Liver (tissue), 9 donors: ENCODE results near the gene ALG12. TPM values are rescaled to one million over a fixed set of nuclear protein-coding genes. Genes with fewer than 3 reads are reported as not detected.

Experiments
- DNase-seq: peaks from one replicate; pipeline ENCODE4 v3.0.0-alpha.2; 2017; ENCODE audit warnings: low spot score
- H3K27ac ChIP-seq, 2 donors: one replicate each; pipeline ENCODE4 v1.7.0; 2013; ENCODE audit warnings: inconsistent platforms in 2 of 2, low read length in 2 of 2, control low read depth in 1 of 2, low read depth in 1 of 2, mild to moderate bottlenecking in 1 of 2
- H3K27me3 ChIP-seq, 4 donors: one replicate each; pipeline versions ENCODE4 v1.6.1 to v1.7.0; 2013; ENCODE audit warnings: low read length in 3 of 4, inconsistent platforms in 1 of 4, mild to moderate bottlenecking in 1 of 4, moderate library complexity in 1 of 4; ENCODE audit not compliant: control insufficient read depth in 4 of 4, insufficient read depth in 4 of 4
- H3K36me3 ChIP-seq, 4 donors: one replicate each; pipeline versions ENCODE4 v1.6.1 to v1.7.0; 2013; ENCODE audit warnings: low read length in 3 of 4, mild to moderate bottlenecking in 3 of 4, low read depth in 1 of 4, moderate library complexity in 1 of 4; ENCODE audit not compliant: control insufficient read depth in 4 of 4, insufficient read depth in 3 of 4
- H3K4me1 ChIP-seq, 4 donors: one replicate each; pipeline versions ENCODE4 v1.6.1 to v1.7.0; 2013; ENCODE audit warnings: low read length in 3 of 4, mild to moderate bottlenecking in 3 of 4, moderate library complexity in 1 of 4; ENCODE audit not compliant: control insufficient read depth in 4 of 4, insufficient read depth in 4 of 4
- H3K4me3 ChIP-seq, 3 donors: one replicate each; pipeline versions ENCODE4 v1.6.1 to v1.7.0; 2013; ENCODE audit warnings: low read length in 3 of 3, control low read depth in 1 of 3, low read depth in 1 of 3, mild to moderate bottlenecking in 1 of 3
- H3K9ac ChIP-seq, 2 donors: one replicate each; pipeline ENCODE4 v1.7.0; 2013; ENCODE audit warnings: low read length in 2 of 2, mild to moderate bottlenecking in 2 of 2, moderate library complexity in 2 of 2, control low read depth in 1 of 2, low read depth in 1 of 2
- H3K9me3 ChIP-seq, 4 donors: one replicate each; pipeline versions ENCODE4 v1.6.1 to v1.7.0; 2013; ENCODE audit warnings: low read length in 3 of 4; ENCODE audit not compliant: control insufficient read depth in 4 of 4
- EGR1 ChIP-seq, 2 donors: IDR thresholded peaks; 2 replicates each; pipeline ENCODE4 v1.6.1; 2016 to 2018; ENCODE audit warnings: antibody characterized with exemption in 2 of 2, low read depth in 2 of 2
- FOXA1 ChIP-seq: IDR thresholded peaks from 2 replicates; pipeline ENCODE4 v1.6.1; 2016; ENCODE audit warnings: antibody characterized with exemption
- FOXA2 ChIP-seq: IDR thresholded peaks from 2 replicates; pipeline ENCODE4 v1.6.1; 2016; ENCODE audit warnings: antibody characterized with exemption
- GABPA ChIP-seq, 2 donors: IDR thresholded peaks in 1 of 2; conservative IDR thresholded peaks in 1 of 2; 2 replicates each; pipeline ENCODE4 v1.6.1; 2016; ENCODE audit warnings: antibody characterized with exemption in 2 of 2, mild to moderate bottlenecking in 1 of 2, moderate library complexity in 1 of 2
- HNF4A ChIP-seq, 2 donors: conservative IDR thresholded peaks; 2 replicates each; pipeline ENCODE4 v1.6.1; 2016; ENCODE audit warnings: antibody characterized with exemption in 2 of 2, mild to moderate bottlenecking in 2 of 2
- HNF4G ChIP-seq: IDR thresholded peaks from 2 replicates; pipeline ENCODE4 v1.6.1; 2016; ENCODE audit warnings: antibody characterized with exemption
- JUND ChIP-seq, 2 donors: IDR thresholded peaks; 2 replicates each; pipeline ENCODE4 v1.6.1; 2016; ENCODE audit warnings: antibody characterized with exemption in 2 of 2
- NR2F2 ChIP-seq: IDR thresholded peaks from 2 replicates; pipeline ENCODE4 v1.6.1; 2016; ENCODE audit warnings: antibody characterized with exemption
- REST ChIP-seq: IDR thresholded peaks from 2 replicates; pipeline ENCODE4 v1.6.1; 2016; ENCODE audit warnings: antibody characterized with exemption, mild to moderate bottlenecking
- RXRA ChIP-seq, 2 donors: IDR thresholded peaks; 2 replicates each; pipeline ENCODE4 v1.6.1; 2017 to 2018; ENCODE audit warnings: antibody characterized with exemption in 2 of 2, mild to moderate bottlenecking in 1 of 2
- SP1 ChIP-seq: IDR thresholded peaks from 2 replicates; pipeline ENCODE4 v1.6.1; 2018; ENCODE audit warnings: antibody characterized with exemption, mild to moderate bottlenecking
- TAF1 ChIP-seq: conservative IDR thresholded peaks from 2 replicates; pipeline ENCODE4 v1.6.1; 2016; ENCODE audit warnings: antibody characterized with exemption, mild to moderate bottlenecking
- YY1 ChIP-seq: IDR thresholded peaks from 2 replicates; pipeline ENCODE4 v1.6.1; 2016; ENCODE audit warnings: antibody characterized with exemption, mild to moderate bottlenecking
- WGBS: extraction: QIAGEN DNeasy Blood & Tissue Kit; methylation state at CpG from one replicate; pipeline ENCODE4 v1.1.7; 2013; 5-methylcytosine and 5-hydroxymethylcytosine counted together
- polyA plus RNA-seq, 2 donors: library from polyadenylated mRNA; stranded (reverse) in 1 of 2; unstranded in 1 of 2; fragments of 200-250 nt in 1 of 2; fragments of >200 nt in 1 of 2; fragmentation: Nextera tagmentation in 1 of 2; extraction: Ambion mirVana in 1 of 2; gene quantifications; one replicate each; pipeline versions ENCODE4 v1.2.1 to v1.2.3, GENCODE V29; 2013 to 2015
- total RNA-seq, 2 donors: library from RNA; depleted of rRNA; stranded (reverse); fragments of >200 nt; gene quantifications; one replicate each; pipeline ENCODE4 v1.2.3, GENCODE V29; 2014
- TF ChIP-seq, protein P1 (sequence below): fragments of 150-350 bp; IDR thresholded peaks from 2 replicates; pipeline ENCODE4 v1.5.1; 2017; ENCODE audit warnings: improper control_type of control experiment, low read depth, low read length; ENCODE audit not compliant: missing input control
- TF ChIP-seq, protein P2 (sequence below): IDR thresholded peaks from 2 replicates; pipeline ENCODE4 v1.6.1; 2016; ENCODE audit warnings: antibody characterized with exemption
- TF ChIP-seq, protein P3 (sequence below): IDR thresholded peaks from 2 replicates; pipeline ENCODE4 v1.6.1; 2016; ENCODE audit warnings: antibody characterized with exemption
- donor health status: healthy.
- donor health status: healthy.
- donor health status: healthy.
- donor health status: healthy.
- donor health status: healthy.

ALG12 gene
- total and polyA plus RNA-seq, 4 donors, result 10.4 to 20.2 (median 14.0) TPM

GRCh38 chr22:49956914-49957825 is 38.9 kb upstream of the ALG12 start:
- H3K27me3 ChIP-seq, result no peaks in the 10 kb centered on the region
- no peak overlapping the region for H3K9ac ChIP-seq
- TF ChIP-seq, protein P1, sequence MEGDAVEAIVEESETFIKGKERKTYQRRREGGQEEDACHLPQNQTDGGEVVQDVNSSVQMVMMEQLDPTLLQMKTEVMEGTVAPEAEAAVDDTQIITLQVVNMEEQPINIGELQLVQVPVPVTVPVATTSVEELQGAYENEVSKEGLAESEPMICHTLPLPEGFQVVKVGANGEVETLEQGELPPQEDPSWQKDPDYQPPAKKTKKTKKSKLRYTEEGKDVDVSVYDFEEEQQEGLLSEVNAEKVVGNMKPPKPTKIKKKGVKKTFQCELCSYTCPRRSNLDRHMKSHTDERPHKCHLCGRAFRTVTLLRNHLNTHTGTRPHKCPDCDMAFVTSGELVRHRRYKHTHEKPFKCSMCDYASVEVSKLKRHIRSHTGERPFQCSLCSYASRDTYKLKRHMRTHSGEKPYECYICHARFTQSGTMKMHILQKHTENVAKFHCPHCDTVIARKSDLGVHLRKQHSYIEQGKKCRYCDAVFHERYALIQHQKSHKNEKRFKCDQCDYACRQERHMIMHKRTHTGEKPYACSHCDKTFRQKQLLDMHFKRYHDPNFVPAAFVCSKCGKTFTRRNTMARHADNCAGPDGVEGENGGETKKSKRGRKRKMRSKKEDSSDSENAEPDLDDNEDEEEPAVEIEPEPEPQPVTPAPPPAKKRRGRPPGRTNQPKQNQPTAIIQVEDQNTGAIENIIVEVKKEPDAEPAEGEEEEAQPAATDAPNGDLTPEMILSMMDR, result no peak
- TF ChIP-seq NR2F2, result no peak
- TF ChIP-seq FOXA1, result no peak
- no peak for TF ChIP-seq RXRA (IDR thresholded peaks at IDR 0.05)
- TF ChIP-seq, protein P2, sequence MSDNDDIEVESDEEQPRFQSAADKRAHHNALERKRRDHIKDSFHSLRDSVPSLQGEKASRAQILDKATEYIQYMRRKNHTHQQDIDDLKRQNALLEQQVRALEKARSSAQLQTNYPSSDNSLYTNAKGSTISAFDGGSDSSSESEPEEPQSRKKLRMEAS, result no peak
- no peak for TF ChIP-seq SP1
- no peak for TF ChIP-seq YY1
- TF ChIP-seq HNF4A (conservative IDR thresholded peaks at IDR 0.05), result no peak
- TF ChIP-seq TAF1, result no peak
- DNase-seq, result no peak
- H3K4me1 ChIP-seq, result peaks cover 37 to 58% (median 47%) of the 10 kb centered on the region in 4 donors
- peak overlapping the region; percentile 4 to 67 for H3K27ac ChIP-seq
- H3K4me3 ChIP-seq, result no peak overlapping the region
- H3K36me3 ChIP-seq, result peaks cover 0 to 3% (median 0%) of the 10 kb centered on the region in 4 donors
- WGBS, result 91% methylated on average over 20 of the region's 20 CpGs
- no peaks in the 10 kb centered on the region for H3K9me3 ChIP-seq

- Histone ChIP-seq H3K27ac (peak overlapping the region; percentile 4 to 67), H3K27me3 (no peaks in the 10 kb centered on the region), H3K4me1 (peaks cover 37 to 58% (median 48%) of the 10 kb centered on the region in 4 donors), H3K9ac (peak overlapping the region in 1 of 2 donors; percentile 16), H3K4me3 (no peak overlapping the region), H3K36me3 (no peaks in the 10 kb centered on the region), H3K9me3 (no peaks in the 10 kb centered on the region)
- TF ChIP-seq HNF4A (conservative IDR thresholded peaks at IDR 0.05) (peak in 1 of 2 donors; percentile 34), JUND (IDR thresholded peaks at IDR 0.05) (no peak), RXRA (IDR thresholded peaks at IDR 0.05) (peak in 1 of 2 donors; percentile 46)
- 61% methylated on average over 15 of the region's 15 CpGs for WGBS
- DNase-seq, result no peak
Measured at GRCh38 chr22:49956418-49956770, 38.2 kb upstream of the ALG12 start.

DNA sequence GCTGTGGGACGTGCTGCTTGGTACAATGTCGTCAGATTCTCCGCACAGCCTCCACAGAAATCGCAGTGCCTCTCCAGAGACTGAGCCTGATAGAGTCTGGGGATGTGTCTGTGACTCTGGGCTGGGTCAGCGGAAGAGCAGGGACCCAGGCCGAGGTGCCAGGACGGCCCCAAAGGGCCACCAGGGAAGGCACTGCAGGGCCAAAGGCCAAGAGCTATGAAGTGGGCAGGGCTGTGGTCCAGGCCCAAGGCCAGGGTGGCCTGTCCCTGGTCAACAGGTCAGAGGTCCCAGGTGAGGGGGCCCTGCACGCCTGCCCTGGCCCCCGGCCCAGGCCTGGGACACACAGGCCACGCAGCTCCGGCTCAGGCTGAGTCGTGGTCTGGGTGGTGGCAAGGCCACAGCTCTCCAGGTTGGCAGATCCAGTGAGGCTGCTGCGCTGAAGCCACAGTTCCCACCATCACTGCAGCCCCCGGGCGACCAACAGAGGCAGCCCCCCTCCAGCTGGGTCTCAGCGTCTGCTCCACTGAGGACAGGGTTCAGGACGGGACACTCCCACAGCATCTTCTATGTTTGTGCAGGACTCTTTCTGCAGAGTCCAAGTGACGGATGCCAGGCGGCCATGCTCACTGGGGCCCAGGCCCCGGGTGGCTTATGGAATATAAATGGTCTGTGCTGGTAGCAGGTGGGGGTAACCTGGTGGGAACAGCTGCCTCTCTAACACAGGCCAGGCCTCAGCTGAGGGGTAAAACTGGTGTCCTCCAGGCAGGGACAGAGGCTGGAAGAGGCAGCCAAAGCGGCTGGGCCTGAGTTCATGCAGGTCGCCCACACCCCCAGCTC is 37.6 kb upstream of the ALG12 start:
- peaks cover 37 to 58% (median 49%) of the 10 kb centered on the region in 4 donors for H3K4me1 ChIP-seq
- 55% methylated on average over 22 of the region's 22 CpGs for WGBS
- DNase-seq, result no peak
- TF ChIP-seq EGR1 (IDR thresholded peaks at IDR 0.05; ENCODE audit: low read depth in 2 of 2) (no peak), TAF1 (no peak), HNF4G (no peak), SP1 (peak; percentile 49), YY1 (no peak), HNF4A (conservative IDR thresholded peaks at IDR 0.05) (peak; percentile 84 to 89), GABPA (IDR thresholded peaks at IDR 0.05 in 1 of 2, conservative IDR thresholded peaks at IDR 0.05 in 1 of 2) (no peak), JUND (IDR thresholded peaks at IDR 0.05) (no peak), FOXA2 (peak; percentile 5), RXRA (IDR thresholded peaks at IDR 0.05) (peak; percentile 67 to 85), REST (peak; percentile 11)
- TF ChIP-seq, protein P2, result peak; percentile 55
- TF ChIP-seq, protein P3, sequence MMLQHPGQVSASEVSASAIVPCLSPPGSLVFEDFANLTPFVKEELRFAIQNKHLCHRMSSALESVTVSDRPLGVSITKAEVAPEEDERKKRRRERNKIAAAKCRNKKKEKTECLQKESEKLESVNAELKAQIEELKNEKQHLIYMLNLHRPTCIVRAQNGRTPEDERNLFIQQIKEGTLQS, result no peak
- TF ChIP-seq, protein P1, result no peak

More for the DNA sequence above, 37.6 kb upstream of the ALG12 start:
- H3K27ac ChIP-seq, result peak overlapping the region; percentile 49 to 67
- no peaks in the 10 kb centered on the region for H3K9me3 ChIP-seq
- no peaks in the 10 kb centered on the region for H3K36me3 ChIP-seq
- H3K9ac ChIP-seq, result peak overlapping the region in 1 of 2 donors; percentile 16
- H3K4me3 ChIP-seq, result no peak overlapping the region
- H3K27me3 ChIP-seq, result no peaks in the 10 kb centered on the region
